Suprapubic skin (tissue), 4 donors: Measurements from ENCODE around the gene ZNF365. TPM values are rescaled to one million over a fixed set of nuclear protein-coding genes. Genes with fewer than 3 reads are reported as not detected.

Experiments
- DNase-seq, 2 donors: peaks; one replicate each; pipeline ENCODE4 v3.0.0-alpha.2; 2019; ENCODE audit warnings: low spot score in 2 of 2
- H3K27ac ChIP-seq: fragments of 200-600 bp; sonication (generic); one replicate; pipeline ENCODE4 v1.5.1; 2019
- H3K27me3 ChIP-seq: fragments of 200-600 bp; sonication (generic); one replicate; pipeline ENCODE4 v1.5.1; 2019
- H3K36me3 ChIP-seq: fragments of 200-600 bp; sonication (generic); one replicate; pipeline ENCODE4 v1.5.1; 2019
- H3K4me1 ChIP-seq: fragments of 200-600 bp; sonication (generic); one replicate; pipeline ENCODE4 v1.5.1; 2019
- H3K4me3 ChIP-seq: fragments of 200-600 bp; sonication (generic); one replicate; pipeline ENCODE4 v1.5.1; 2019; ENCODE audit warnings: mild to moderate bottlenecking
- H3K9me3 ChIP-seq: fragments of 200-600 bp; sonication (generic); one replicate; pipeline ENCODE4 v1.5.1; 2019
- CTCF ChIP-seq, 2 donors: fragments of 200-600 bp in 1 of 2; fragments of 450-650 bp in 1 of 2; sonication (generic) in 1 of 2; IDR thresholded peaks; one replicate each; pipeline ENCODE4 v1.5.1; 2016 to 2019; ENCODE audit warnings: antibody characterized with exemption in 2 of 2, mild to moderate bottlenecking in 1 of 2, moderate library complexity in 1 of 2
- EP300 ChIP-seq: sonication (generic); formaldehyde crosslinking; IDR thresholded peaks from one replicate; pipeline ENCODE4 v1.6.1; 2017; ENCODE audit warnings: antibody characterized with exemption
- POLR2A ChIP-seq, 2 donors: fragments of 450-650 bp; IDR thresholded peaks; one replicate each; pipeline ENCODE4 v1.6.1; 2017; ENCODE audit warnings: antibody characterized with exemption in 2 of 2, mild to moderate bottlenecking in 2 of 2, moderate library complexity in 2 of 2
- POLR2AphosphoS5 ChIP-seq, 3 donors: sonication (generic); formaldehyde crosslinking; IDR thresholded peaks; one replicate each; pipeline ENCODE4 v1.6.1; 2017; ENCODE audit warnings: antibody characterized with exemption in 3 of 3
- WGBS: methylation state at CpG from one replicate; pipeline ENCODE4 v1.1.5; 2018; 5-methylcytosine and 5-hydroxymethylcytosine counted together
- total RNA-seq, 4 donors: library from RNA; depleted of rRNA; stranded (reverse); fragments of >200 nt; gene quantifications; one replicate each; pipeline ENCODE4 v1.1.0, GENCODE V29; 2016

The ZNF365 gene
- total RNA-seq, 4 donors from 2014 or later = 0.42 to 2.5 (median 1.8) TPM

DNA sequence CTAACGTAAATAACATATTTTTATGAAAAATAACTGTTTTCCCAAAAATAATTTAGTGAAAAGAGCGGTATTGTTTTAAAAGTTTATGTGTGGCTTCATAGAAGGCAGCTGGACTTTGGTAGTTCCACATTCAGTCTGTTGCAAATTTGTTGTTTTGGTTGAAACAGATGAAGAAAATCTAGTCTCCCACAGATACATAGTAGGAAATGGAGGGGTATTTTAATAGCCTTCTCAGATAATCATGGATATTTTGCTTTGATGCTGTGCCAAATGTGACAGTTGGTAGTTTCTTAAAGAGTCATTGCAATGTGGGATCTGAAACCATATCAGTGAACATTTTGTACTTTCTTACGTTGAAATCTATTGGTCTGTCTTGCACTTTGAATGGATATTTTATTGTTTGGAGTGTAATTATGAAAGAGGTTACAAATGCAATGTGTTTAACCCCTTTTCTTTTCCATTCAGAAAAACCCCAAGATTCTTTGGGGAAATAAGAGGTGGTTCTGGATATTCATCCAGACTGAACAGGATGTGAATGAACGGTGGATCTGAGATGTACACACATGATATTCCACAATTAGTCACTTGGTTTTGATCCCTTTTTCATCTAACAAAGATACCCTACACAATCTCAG lies 10.4 kb downstream of the ZNF365 start:
- H3K36me3 ChIP-seq = no peaks in the 10 kb centered on the region
- peaks cover 8% of the 10 kb centered on the region for H3K4me1 ChIP-seq
- H3K27ac ChIP-seq = peak overlapping the region; percentile 2
- no peak overlapping the region for H3K4me3 ChIP-seq
- 68% methylated on average over 4 of the region's 4 CpGs for WGBS
- TF ChIP-seq POLR2A (IDR thresholded peaks at IDR 0.05) (no peak), CTCF (IDR thresholded peaks at IDR 0.05) (no peak), EP300 (no peak), POLR2AphosphoS5 (IDR thresholded peaks at IDR 0.05) (no peak)
- no peaks in the 10 kb centered on the region for H3K27me3 ChIP-seq
- no peak for DNase-seq
- no peaks in the 10 kb centered on the region for H3K9me3 ChIP-seq

GRCh38 chr10:62386356-62387320 lies 12.5 kb downstream of the ZNF365 start:
- no peak overlapping the region for H3K27ac ChIP-seq
- H3K4me1 ChIP-seq = peaks cover 8% of the 10 kb centered on the region
- H3K27me3 ChIP-seq = no peaks in the 10 kb centered on the region
- no peaks in the 10 kb centered on the region for H3K36me3 ChIP-seq
- DNase-seq = no peak
- no peak overlapping the region for H3K4me3 ChIP-seq
- TF ChIP-seq EP300 (no peak), CTCF (IDR thresholded peaks at IDR 0.05) (no peak), POLR2AphosphoS5 (IDR thresholded peaks at IDR 0.05) (no peak), POLR2A (IDR thresholded peaks at IDR 0.05) (no peak)
- WGBS = 90% methylated on average over 4 of the region's 4 CpGs
- H3K9me3 ChIP-seq = no peaks in the 10 kb centered on the region

DNA sequence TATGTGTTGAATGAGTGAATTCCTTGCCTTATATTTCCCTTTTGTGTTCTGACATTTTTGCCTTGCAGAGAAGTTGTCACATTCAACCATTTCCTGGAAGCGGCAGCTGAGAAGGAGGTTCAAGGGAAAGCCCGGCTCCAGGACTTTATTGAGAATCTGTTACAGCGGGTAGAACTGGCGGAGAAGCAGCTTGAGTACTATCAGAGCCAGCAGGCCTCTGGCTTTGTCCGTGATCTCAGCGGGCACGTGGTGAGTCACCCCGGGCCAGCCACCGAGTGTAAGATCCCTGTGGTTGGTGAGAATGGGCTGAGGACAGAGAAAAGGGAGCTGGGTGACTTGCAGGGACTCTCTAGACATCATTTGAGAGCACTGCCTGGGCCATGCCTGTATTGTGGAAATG lies 14.2 kb downstream of the ZNF365 start:
- H3K4me3 ChIP-seq = no peak overlapping the region
- no peaks in the 10 kb centered on the region for H3K9me3 ChIP-seq
- H3K27me3 ChIP-seq = no peaks in the 10 kb centered on the region

GRCh38 chr10:62390497-62391176 lies 16.5 kb downstream of the ZNF365 start:
- Histone ChIP-seq H3K27me3 (no peaks in the 10 kb centered on the region), H3K27ac (no peak overlapping the region), H3K9me3 (no peaks in the 10 kb centered on the region), H3K4me1 (no peaks in the 10 kb centered on the region), H3K36me3 (no peaks in the 10 kb centered on the region), H3K4me3 (no peak overlapping the region)
- TF ChIP-seq EP300 = no peak
- TF ChIP-seq CTCF (IDR thresholded peaks at IDR 0.05) = no peak
- no peak for TF ChIP-seq POLR2A (IDR thresholded peaks at IDR 0.05)
- no peak for TF ChIP-seq POLR2AphosphoS5 (IDR thresholded peaks at IDR 0.05)
- no peak for DNase-seq
- 91% methylated on average over 2 of the region's 2 CpGs for WGBS

More for the DNA sequence above, 14.2 kb downstream of the ZNF365 start:
- Histone ChIP-seq H3K36me3 (no peaks in the 10 kb centered on the region), H3K27ac (no peak overlapping the region), H3K4me1 (peaks cover 8% of the 10 kb centered on the region)
- DNase-seq = no peak
- 97% methylated on average over 9 of the region's 9 CpGs for WGBS
- no peak for TF ChIP-seq POLR2A (IDR thresholded peaks at IDR 0.05)
- no peak for TF ChIP-seq EP300
- no peak for TF ChIP-seq POLR2AphosphoS5 (IDR thresholded peaks at IDR 0.05)
- no peak for TF ChIP-seq CTCF (IDR thresholded peaks at IDR 0.05)
